SK-N-SH treated with all-trans-retinoic acid at 6 μM for 48 hours (cell line): ENCODE data around the gene CHL1.

Experiments
- ATAC-seq: fragments of 200-7000 bp; cut with Tn5 transposase; 3 replicates; pipeline ENCODE4 v1.9.1; 2020; ENCODE audit warnings: mild to moderate bottlenecking, moderate library complexity
- ARNTL ChIP-seq: fragments of 450-650 bp; formaldehyde crosslinking; IDR thresholded peaks from 2 replicates; pipeline ENCODE4 v1.5.0; 2020; ENCODE audit warnings: low read depth, mild to moderate bottlenecking, moderate library complexity, borderline replicate concordance
- BACH2 ChIP-seq: fragments of 250-450 bp; sonication (Bioruptor Pico); IDR thresholded peaks from 2 replicates; pipeline ENCODE4 v1.9.0; 2021; ENCODE audit warnings: mild to moderate bottlenecking, borderline replicate concordance
- CREB5 ChIP-seq: fragments of 250-450 bp; sonication (Bioruptor Pico); IDR thresholded peaks from 2 replicates; pipeline ENCODE4 v1.5.1; 2020; ENCODE audit warnings: low read depth, mild to moderate bottlenecking, moderate library complexity
- CSRNP3 ChIP-seq: fragments of 250-450 bp; sonication (Bioruptor Pico); IDR thresholded peaks from 2 replicates; pipeline ENCODE4 v1.5.1; 2021; ENCODE audit warnings: mild to moderate bottlenecking, moderate library complexity
- ESRRG ChIP-seq: fragments of 250-450 bp; sonication (Bioruptor Pico); IDR thresholded peaks from 2 replicates; pipeline ENCODE4 v1.6.1; 2021; ENCODE audit warnings: mild to moderate bottlenecking
- ISL1 ChIP-seq: fragments of 250-450 bp; sonication (Bioruptor Pico); IDR thresholded peaks from 2 replicates; pipeline ENCODE4 v2.1.2; 2022; ENCODE audit warnings: mild to moderate bottlenecking, moderate library complexity
- OSR1 ChIP-seq: fragments of 250-450 bp; sonication (Bioruptor Pico); IDR thresholded peaks from 2 replicates; pipeline ENCODE4 v1.8.0; 2022; ENCODE audit warnings: moderate library complexity, mild to moderate bottlenecking, inconsistent platforms
- PATZ1 ChIP-seq: fragments of 250-450 bp; sonication (Bioruptor Pico); IDR thresholded peaks from 2 replicates; pipeline ENCODE4 v1.8.0; 2020; ENCODE audit warnings: mild to moderate bottlenecking, moderate library complexity, borderline replicate concordance
- PPARA ChIP-seq: fragments of 250-450 bp; sonication (Bioruptor Pico); IDR thresholded peaks from 2 replicates; pipeline ENCODE4 v1.5.0; 2020; ENCODE audit warnings: mild to moderate bottlenecking, borderline replicate concordance
- RARB ChIP-seq: fragments of 250-450 bp; sonication (Bioruptor Pico); IDR thresholded peaks from 2 replicates; pipeline ENCODE4 v1.8.0; 2021; ENCODE audit warnings: mild to moderate bottlenecking, moderate library complexity
- SNAI2 ChIP-seq: fragments of 250-450 bp; sonication (Bioruptor Pico); IDR thresholded peaks from 2 replicates; pipeline ENCODE4 v1.5.0; 2020; ENCODE audit warnings: mild to moderate bottlenecking, moderate library complexity
- TCF4 ChIP-seq: fragments of 250-450 bp; sonication (Bioruptor Pico); IDR thresholded peaks from 2 replicates; pipeline ENCODE4 v1.8.0; 2021; ENCODE audit warnings: mild to moderate bottlenecking, moderate library complexity, borderline replicate concordance
- TOX ChIP-seq: fragments of 250-450 bp; sonication (Bioruptor Pico); IDR thresholded peaks from 2 replicates; pipeline ENCODE4 v1.8.0; 2021; ENCODE audit warnings: mild to moderate bottlenecking, moderate library complexity, borderline replicate concordance
- ZC3H10 ChIP-seq: fragments of 250-450 bp; sonication (Bioruptor Pico); IDR thresholded peaks from 2 replicates; pipeline ENCODE4 v1.5.1; 2021; ENCODE audit warnings: mild to moderate bottlenecking, moderate library complexity
- ZFP3 ChIP-seq: fragments of 250-450 bp; sonication (Bioruptor Pico); IDR thresholded peaks from 2 replicates; pipeline ENCODE4 v1.5.0; 2020; ENCODE audit warnings: mild to moderate bottlenecking, moderate library complexity
- ZFP30 ChIP-seq: fragments of 450-650 bp; formaldehyde crosslinking; IDR thresholded peaks from 2 replicates; pipeline ENCODE4 v1.5.0; 2022; ENCODE audit warnings: mild to moderate bottlenecking, moderate library complexity
- ZNF565 ChIP-seq: fragments of 450-650 bp; formaldehyde crosslinking; conservative IDR thresholded peaks from 2 replicates; pipeline ENCODE4 v1.5.0; 2020; ENCODE audit warnings: low read depth, mild to moderate bottlenecking, moderate library complexity
- ZNF8 ChIP-seq: fragments of 450-650 bp; formaldehyde crosslinking; IDR thresholded peaks from 2 replicates; pipeline ENCODE4 v1.5.0; 2020; ENCODE audit warnings: mild to moderate bottlenecking, moderate library complexity
- TF ChIP-seq, protein P1 (sequence below): fragments of 250-450 bp; sonication (Bioruptor Pico); IDR thresholded peaks from 2 replicates; pipeline ENCODE4 v1.5.0; 2020; ENCODE audit warnings: mild to moderate bottlenecking, moderate library complexity
- TF ChIP-seq, protein P2 (sequence below): fragments of 250-450 bp; sonication (Bioruptor Pico); IDR thresholded peaks from 2 replicates; pipeline ENCODE4 v1.8.0; 2021; ENCODE audit warnings: low read depth, mild to moderate bottlenecking, moderate library complexity, borderline replicate concordance

CHL1 gene

GRCh38 chr3:196311-197148, at the start of gene CHL1:
Gene CHL1, plus strand, starts transcription at chr3:196763. Its CDS starts 123,014 bp downstream, at chr3:319777.
- TF ChIP-seq ZC3H10 (CRISPR knock-in tag) (no peak), CSRNP3 (no peak), BACH2 (CRISPR knock-in tag) (no peak), PPARA (no peak), CREB5 (CRISPR knock-in tag) (no peak), TCF4 (CRISPR knock-in tag) (no peak), ZFP30 (no peak), ZNF565 (CRISPR knock-in tag) (no peak), PATZ1 (no peak), ESRRG (CRISPR knock-in tag) (no peak), ISL1 (CRISPR knock-in tag) (no peak), TOX (CRISPR knock-in tag) (no peak), ARNTL (CRISPR knock-in tag) (no peak), ZFP3 (CRISPR knock-in tag) (no peak), RARB (CRISPR knock-in tag) (no peak), OSR1 (CRISPR knock-in tag) (no peak), ZNF8 (CRISPR knock-in tag) (no peak)
- TF ChIP-seq, protein P1, sequence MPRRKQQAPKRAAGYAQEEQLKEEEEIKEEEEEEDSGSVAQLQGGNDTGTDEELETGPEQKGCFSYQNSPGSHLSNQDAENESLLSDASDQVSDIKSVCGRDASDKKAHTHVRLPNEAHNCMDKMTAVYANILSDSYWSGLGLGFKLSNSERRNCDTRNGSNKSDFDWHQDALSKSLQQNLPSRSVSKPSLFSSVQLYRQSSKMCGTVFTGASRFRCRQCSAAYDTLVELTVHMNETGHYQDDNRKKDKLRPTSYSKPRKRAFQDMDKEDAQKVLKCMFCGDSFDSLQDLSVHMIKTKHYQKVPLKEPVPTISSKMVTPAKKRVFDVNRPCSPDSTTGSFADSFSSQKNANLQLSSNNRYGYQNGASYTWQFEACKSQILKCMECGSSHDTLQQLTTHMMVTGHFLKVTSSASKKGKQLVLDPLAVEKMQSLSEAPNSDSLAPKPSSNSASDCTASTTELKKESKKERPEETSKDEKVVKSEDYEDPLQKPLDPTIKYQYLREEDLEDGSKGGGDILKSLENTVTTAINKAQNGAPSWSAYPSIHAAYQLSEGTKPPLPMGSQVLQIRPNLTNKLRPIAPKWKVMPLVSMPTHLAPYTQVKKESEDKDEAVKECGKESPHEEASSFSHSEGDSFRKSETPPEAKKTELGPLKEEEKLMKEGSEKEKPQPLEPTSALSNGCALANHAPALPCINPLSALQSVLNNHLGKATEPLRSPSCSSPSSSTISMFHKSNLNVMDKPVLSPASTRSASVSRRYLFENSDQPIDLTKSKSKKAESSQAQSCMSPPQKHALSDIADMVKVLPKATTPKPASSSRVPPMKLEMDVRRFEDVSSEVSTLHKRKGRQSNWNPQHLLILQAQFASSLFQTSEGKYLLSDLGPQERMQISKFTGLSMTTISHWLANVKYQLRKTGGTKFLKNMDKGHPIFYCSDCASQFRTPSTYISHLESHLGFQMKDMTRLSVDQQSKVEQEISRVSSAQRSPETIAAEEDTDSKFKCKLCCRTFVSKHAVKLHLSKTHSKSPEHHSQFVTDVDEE = no peak
- TF ChIP-seq, protein P2, sequence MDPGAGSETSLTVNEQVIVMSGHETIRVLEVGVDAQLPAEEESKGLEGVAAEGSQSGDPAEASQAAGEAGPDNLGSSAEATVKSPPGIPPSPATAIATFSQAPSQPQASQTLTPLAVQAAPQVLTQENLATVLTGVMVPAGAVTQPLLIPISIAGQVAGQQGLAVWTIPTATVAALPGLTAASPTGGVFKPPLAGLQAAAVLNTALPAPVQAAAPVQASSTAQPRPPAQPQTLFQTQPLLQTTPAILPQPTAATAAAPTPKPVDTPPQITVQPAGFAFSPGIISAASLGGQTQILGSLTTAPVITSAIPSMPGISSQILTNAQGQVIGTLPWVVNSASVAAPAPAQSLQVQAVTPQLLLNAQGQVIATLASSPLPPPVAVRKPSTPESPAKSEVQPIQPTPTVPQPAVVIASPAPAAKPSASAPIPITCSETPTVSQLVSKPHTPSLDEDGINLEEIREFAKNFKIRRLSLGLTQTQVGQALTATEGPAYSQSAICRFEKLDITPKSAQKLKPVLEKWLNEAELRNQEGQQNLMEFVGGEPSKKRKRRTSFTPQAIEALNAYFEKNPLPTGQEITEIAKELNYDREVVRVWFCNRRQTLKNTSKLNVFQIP (CRISPR knock-in tag) = no peak
- ATAC-seq = no peak; the same call in 2 of the 3 replicates

GRCh38 chr3:151614-152189, 44.9 kb upstream of the CHL1 start:
- no peak for ATAC-seq
- TF ChIP-seq ZNF565 (CRISPR knock-in tag) (no peak), SNAI2 (CRISPR knock-in tag) (no peak), ZNF8 (CRISPR knock-in tag) (no peak), RARB (CRISPR knock-in tag) (no peak)
- TF ChIP-seq, protein P1 = no peak
